ENCODE measurements around the gene WASF2. TPM values are rescaled to one million over a fixed set of nuclear protein-coding genes. Genes with fewer than 3 reads are reported as not detected.
"Not testable (repeated sequence)": the region's sequence is repeated elsewhere in the genome, so short reads cannot be mapped to it uniquely, and the experiment has no call there.

The WASF2 gene
- total RNA-seq, 1 donor from 2014 or later = 27.9 TPM

GRCh38 chr1:27438621-27439061, 51.3 kb downstream of the WASF2 start:
- no peak overlapping the region for H3K4me3 ChIP-seq (ENCODE audit: low read depth, low read length)
- DNase-seq (ENCODE audit: low read depth) = no peak
- no peak for TF ChIP-seq CTCF (conservative IDR thresholded peaks at IDR 0.05; ENCODE audit: low read depth, low read length)

GRCh38 chr1:27436204-27437159, 53.5 kb downstream of the WASF2 start:
- DNase-seq (ENCODE audit: low read depth) = no peak
- H3K4me3 ChIP-seq (ENCODE audit: low read depth, low read length) = no peak overlapping the region

GRCh38 chr1:27435566-27436203, 54.3 kb downstream of the WASF2 start:
- no peak overlapping the region for H3K4me3 ChIP-seq (ENCODE audit: low read depth, low read length)
- no peak for TF ChIP-seq CTCF (conservative IDR thresholded peaks at IDR 0.05; ENCODE audit: low read depth, low read length)
- no peak for DNase-seq (ENCODE audit: low read depth)

More at GRCh38 chr1:27436204-27437159, 53.5 kb downstream of the WASF2 start:
- TF ChIP-seq CTCF (conservative IDR thresholded peaks at IDR 0.05; ENCODE audit: low read depth, low read length) = no peak

- no peak for TF ChIP-seq CTCF (conservative IDR thresholded peaks at IDR 0.05; ENCODE audit: low read depth, low read length)
- H3K4me3 ChIP-seq (ENCODE audit: low read depth, low read length) = no peak overlapping the region
- DNase-seq (ENCODE audit: low read depth) = no peak
Observed at GRCh38 chr1:27433706-27434105, 56.3 kb downstream of the WASF2 start.

GRCh38 chr1:27432725-27433124, 57.2 kb downstream of the WASF2 start:
- not testable (repeated sequence) for H3K4me3 ChIP-seq (ENCODE audit: low read depth, low read length); DNase-seq (ENCODE audit: low read depth)

- no peak overlapping the region for H3K4me3 ChIP-seq (ENCODE audit: low read depth, low read length)
- DNase-seq (ENCODE audit: low read depth) = no peak
- TF ChIP-seq CTCF (conservative IDR thresholded peaks at IDR 0.05; ENCODE audit: low read depth, low read length) = no peak
Observed at GRCh38 chr1:27431601-27431940, 58.4 kb downstream of the WASF2 start.

- H3K4me3 ChIP-seq (ENCODE audit: low read depth, low read length) = no peak overlapping the region
- no peak for DNase-seq (ENCODE audit: low read depth)
- TF ChIP-seq CTCF (conservative IDR thresholded peaks at IDR 0.05; ENCODE audit: low read depth, low read length) = no peak
Observed at GRCh38 chr1:27430903-27431600, 58.9 kb downstream of the WASF2 start.
